Ovary (tissue), 9 donors: Measurements from ENCODE around the gene DNAJB14. TPM values are rescaled to one million over a fixed set of nuclear protein-coding genes. Genes with fewer than 3 reads are reported as not detected.

Experiments used
- DNase-seq, 5 donors: peaks; one replicate each; pipeline ENCODE4 v3.0.0-alpha.2; 2019 to 2020
- H3K27ac ChIP-seq, 2 donors: fragments of 200-600 bp; one replicate each; pipeline versions ENCODE4 v1.5.1 to v1.8.0; 2019 to 2022
- H3K27me3 ChIP-seq: fragments of 200-600 bp; one replicate; pipeline ENCODE4 v1.8.0; 2022
- H3K36me3 ChIP-seq: fragments of 200-600 bp; sonication (generic); one replicate; pipeline ENCODE4 v1.5.1; 2019
- H3K4me1 ChIP-seq: one replicate; pipeline ENCODE4 v1.8.1; 2013; ENCODE audit warnings: mild to moderate bottlenecking, moderate library complexity; ENCODE audit not compliant: insufficient read depth
- H3K4me3 ChIP-seq: fragments of 200-600 bp; sonication (generic); one replicate; pipeline ENCODE4 v1.5.1; 2017
- H3K9me3 ChIP-seq, 2 donors: fragments of 200-600 bp in 1 of 2; sonication (generic) in 1 of 2; one replicate each; pipeline versions ENCODE4 v1.5.1 to v1.8.1; 2013 to 2019; ENCODE audit warnings: mild to moderate bottlenecking in 1 of 2, moderate library complexity in 1 of 2
- CTCF ChIP-seq, 3 donors: fragments of 450-650 bp in 2 of 3; fragments of 200-600 bp in 1 of 3; IDR thresholded peaks; one replicate each; pipeline versions ENCODE4 v1.5.1 to v1.8.0; 2016 to 2022; ENCODE audit warnings: antibody characterized with exemption in 3 of 3, mild to moderate bottlenecking in 1 of 3
- EP300 ChIP-seq: sonication (generic); formaldehyde crosslinking; IDR thresholded peaks from one replicate; pipeline ENCODE4 v1.6.1; 2017; ENCODE audit warnings: antibody characterized with exemption
- POLR2A ChIP-seq: fragments of 450-650 bp; IDR thresholded peaks from one replicate; pipeline ENCODE4 v1.6.1; 2017; ENCODE audit warnings: antibody characterized with exemption, mild to moderate bottlenecking, moderate library complexity
- WGBS, 3 donors: extraction: QIAGEN DNeasy Blood & Tissue Kit in 1 of 3; methylation state at CpG; one replicate each; pipeline versions ENCODE4 v1.1.5 to v1.1.7; 2013 to 2017; 5-methylcytosine and 5-hydroxymethylcytosine counted together
- intact Hi-C, 4 donors: fragments of 100-400 bp; cut with DNase I; formaldehyde crosslinking; loops; one replicate each; pipeline versions ENCODE4 v1.11.0 to v1.15.1; 2022 to 2023
- polyA plus RNA-seq, 2 donors: library from polyadenylated mRNA; stranded (reverse); fragments of 200-250 nt in 1 of 2; fragments of 350-450 nt in 1 of 2; fragmentation: Illumina TruSeq in 1 of 2; extraction: RNeasy Lipid Tissue Mini Kit (QIAGEN cat#74804) in 1 of 2; gene quantifications; one replicate each; pipeline ENCODE4 v1.2.3, GENCODE V29; 2013 to 2014
- total RNA-seq, 7 donors: library from RNA; depleted of rRNA in 2 of 7; stranded (reverse); fragments of >200 nt in 2 of 7; fragmentation: NEBNext Ultra II Directional in 3 of 7; extraction: Animal tissue kit (Norgen Biotek cat#: 25700) in 3 of 7; gene quantifications; one replicate each; pipeline versions ENCODE4 v1.1.0 to v1.2.4, GENCODE V29; 2016 to 2023
- donor health status: DM: no; HTN: no; CAD: no; lungs with moderate emphysema.
- donor health status: DM: no; HTN: no; CAD: no.
- donor health status: Bipolar disorder and iron deficiency.
- donor health status: DM: yes; HTN: yes; CAD: no.
- donor health status: DM: no; HTN: no; CAD: no.
- donor health status: DM: yes; HTN: yes; CAD: no.

Gene DNAJB14
- total and polyA plus RNA-seq, 9 donors = 10.5 to 47.8 (median 37.9) TPM

DNA sequence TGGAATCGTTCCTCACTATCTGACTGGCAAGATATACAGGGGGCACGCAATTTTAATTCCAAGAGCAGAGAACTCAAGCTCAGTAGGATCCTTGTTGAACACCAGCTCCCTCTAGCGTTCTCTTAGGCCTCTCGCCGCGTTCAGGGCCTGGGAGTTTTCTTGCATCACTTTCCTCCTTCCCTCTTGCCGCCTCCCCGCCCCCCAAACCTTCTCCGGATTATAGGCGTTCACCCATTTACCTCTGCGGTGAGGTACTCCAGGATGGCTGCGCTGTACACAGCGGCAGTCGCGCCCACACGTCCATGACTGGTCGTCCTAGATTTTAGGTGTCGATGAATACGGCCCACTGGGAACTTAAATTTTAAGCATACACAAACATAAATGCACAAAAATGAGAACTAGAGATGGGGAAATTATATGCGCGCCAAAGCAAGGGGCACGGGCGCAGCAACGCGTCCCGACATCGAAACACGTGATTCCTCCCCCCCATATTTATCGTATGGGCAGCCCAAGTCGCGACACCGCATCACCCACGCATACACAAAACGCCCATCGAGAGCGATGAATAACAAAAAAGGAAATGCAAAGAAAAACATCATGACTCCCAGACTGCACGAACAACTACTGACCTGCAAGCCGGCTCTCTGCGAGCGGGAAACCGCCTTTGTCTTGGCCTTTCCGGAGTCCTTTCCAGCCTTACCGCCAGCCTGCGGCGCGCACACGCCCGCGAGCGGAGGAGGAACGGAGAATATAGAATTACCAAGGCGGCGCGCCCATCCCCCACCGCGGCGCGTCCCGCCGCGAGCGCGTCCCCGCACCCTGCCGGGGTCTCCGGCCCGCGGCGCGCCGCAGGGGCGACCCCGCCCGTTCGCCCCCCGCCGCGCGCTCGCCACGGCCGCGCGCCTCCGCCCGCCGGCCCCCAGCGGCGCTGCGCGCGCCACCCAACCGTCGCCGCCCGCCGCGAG is 2.9 kb upstream of the DNAJB14 start:
- WGBS, 3 donors = 0% methylated on average over 77 to 98 of the region's 98 CpGs
- peaks cover 3% of the 10 kb centered on the region for H3K4me1 ChIP-seq
- no peaks in the 10 kb centered on the region for H3K36me3 ChIP-seq

DNA sequence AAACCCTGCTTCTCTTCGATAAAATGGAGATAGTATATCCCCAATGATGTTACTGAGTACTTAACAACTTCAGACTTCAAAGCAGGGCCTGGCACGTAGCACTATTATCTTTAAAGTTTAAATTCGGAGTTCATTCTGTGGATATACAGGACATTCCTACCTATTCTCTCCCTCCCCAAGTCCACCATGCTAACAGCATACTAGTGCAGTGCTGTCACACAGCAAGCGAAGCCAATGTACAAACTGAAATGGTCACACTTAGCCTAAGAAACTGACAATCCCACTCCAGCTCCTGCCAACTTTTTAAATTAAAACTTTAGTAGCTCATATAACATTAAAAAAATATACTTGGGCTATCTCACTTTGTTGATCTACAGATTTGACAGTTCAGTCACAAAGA is 1.2 kb upstream of the DNAJB14 start:
- peaks cover 3% of the 10 kb centered on the region for H3K4me1 ChIP-seq
- no peak for TF ChIP-seq POLR2A
- no peak for TF ChIP-seq EP300
- no peak for TF ChIP-seq CTCF (IDR thresholded peaks at IDR 0.05)
- peak overlapping the region in 1 of 2 donors; percentile 91 for H3K27ac ChIP-seq
- intact Hi-C loops = loop anchor here (2.0 to 10.0 kb wide), 3 partner anchors 55 to 385 kb away; partner anchors contain the start of gene TRMT10A (in 1 of the 4)
- WGBS, 3 donors = 64 to 77% (median 66%) methylated on average over 4 of the region's 4 CpGs
- H3K27me3 ChIP-seq = no peaks in the 10 kb centered on the region
- H3K9me3 ChIP-seq = no peaks in the 10 kb centered on the region
- no peaks in the 10 kb centered on the region for H3K36me3 ChIP-seq
- H3K4me3 ChIP-seq = no peak overlapping the region
- DNase-seq = no peak

More for the DNA sequence above, 2.9 kb upstream of the DNAJB14 start:
- TF ChIP-seq EP300 (no peak), POLR2A (peak; percentile 9), CTCF (IDR thresholded peaks at IDR 0.05) (peak; percentile 75 to 81 (median 81))
- Histone ChIP-seq H3K4me3 (peak overlapping the region; percentile 80), H3K9me3 (no peaks in the 10 kb centered on the region), H3K27ac (peak overlapping the region; percentile 80 to 89), H3K27me3 (no peaks in the 10 kb centered on the region)
- peak; percentile 82 to 92 (median 87) for DNase-seq
- intact Hi-C loops = loop anchor here in 3 of 4 donors (5.0 to 10.0 kb wide), 2 partner anchors 225 to 387 kb away; partner anchors contain the start of gene TRMT10A (in 1 of the 3)

GRCh38 chr4:99947190-99947578 is 766 bp upstream of the DNAJB14 start:
- no peaks in the 10 kb centered on the region for H3K36me3 ChIP-seq
- H3K27me3 ChIP-seq = no peaks in the 10 kb centered on the region
- no peak for TF ChIP-seq CTCF (IDR thresholded peaks at IDR 0.05)
- TF ChIP-seq POLR2A = no peak
- TF ChIP-seq EP300 = no peak
- peak overlapping the region; percentile 95 for H3K4me3 ChIP-seq
- H3K9me3 ChIP-seq = no peaks in the 10 kb centered on the region
- intact Hi-C loops = loop anchor here (2.0 to 10.0 kb wide), 3 partner anchors 54 to 385 kb away; partner anchors contain the start of gene TRMT10A (in 1 of the 4)
- 3 to 10% (median 6%) methylated on average over 8 of the region's 8 CpGs for WGBS, 3 donors
- H3K27ac ChIP-seq = peak overlapping the region; percentile 89 to 91
- H3K4me1 ChIP-seq = peaks cover 3% of the 10 kb centered on the region
- DNase-seq = no peak

DNA sequence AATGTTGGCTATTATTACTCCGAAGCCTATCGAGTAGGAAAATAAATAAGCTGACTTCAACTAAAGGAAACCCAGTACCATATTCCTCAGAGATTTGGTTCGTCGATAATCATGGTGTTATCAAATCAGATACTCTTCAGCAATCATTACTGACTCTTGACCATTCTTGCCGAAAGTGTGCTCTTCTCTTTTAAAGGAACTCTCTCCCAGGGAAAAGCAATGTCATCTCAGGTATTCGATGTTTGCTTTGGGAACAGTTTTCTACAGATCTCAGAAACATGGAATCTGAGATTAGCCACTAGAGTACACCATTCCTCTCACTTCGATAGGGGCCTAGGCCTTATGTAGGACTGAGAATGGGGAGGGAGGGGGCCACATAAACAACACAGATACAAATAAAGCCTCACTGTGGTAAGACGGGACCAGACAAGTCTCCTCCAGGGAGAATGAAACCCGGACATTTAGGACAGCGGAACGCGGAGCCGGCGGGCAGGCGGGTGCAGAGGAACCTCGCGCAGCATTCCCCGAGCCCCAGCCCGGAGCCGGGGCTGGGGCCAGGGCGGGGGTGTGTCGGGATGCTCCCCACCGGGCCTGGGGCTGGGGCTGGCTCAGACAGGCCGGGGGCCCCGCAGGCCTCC is 581 bp downstream of the DNAJB14 start:
- 1 to 2% (median 1%) methylated on average over 25 of the region's 25 CpGs for WGBS, 3 donors
- intact Hi-C loops = loop anchor here (2.0 to 10.0 kb wide), 3 partner anchors 53 to 384 kb away; partner anchors contain the start of gene TRMT10A (in 1 of the 4)
- H3K4me1 ChIP-seq = peaks cover 3% of the 10 kb centered on the region
- no peaks in the 10 kb centered on the region for H3K27me3 ChIP-seq
- peak overlapping the region; percentile 95 for H3K4me3 ChIP-seq
- DNase-seq = no peak
- H3K36me3 ChIP-seq = no peaks in the 10 kb centered on the region
- no peaks in the 10 kb centered on the region for H3K9me3 ChIP-seq
- TF ChIP-seq CTCF (IDR thresholded peaks at IDR 0.05) (no peak), POLR2A (no peak), EP300 (no peak)
- H3K27ac ChIP-seq = peak overlapping the region; percentile 89 to 91
